Gastroesophageal sphincter (tissue), 3 donors: ENCODE measurements around the gene HCAR2.
"Not testable (repeated sequence)": the region's sequence is repeated elsewhere in the genome, so short reads cannot be mapped to it uniquely, and the experiment has no call there.

Experiments
- POLR2A ChIP-seq, 2 donors: fragments of 450-650 bp; IDR thresholded peaks; one replicate each; pipeline ENCODE4 v1.6.1; 2017; ENCODE audit warnings: antibody characterized with exemption in 2 of 2, mild to moderate bottlenecking in 2 of 2, moderate library complexity in 1 of 2
- POLR2AphosphoS5 ChIP-seq: sonication (generic); formaldehyde crosslinking; IDR thresholded peaks from one replicate; pipeline ENCODE4 v1.6.1; 2017; ENCODE audit warnings: antibody characterized with exemption
- TF ChIP-seq, protein P1 (sequence below), 4 experiments: fragments of 200-600 bp in 2 of 4; fragments of 450-650 bp in 2 of 4; sonication (generic) in 1 of 4; IDR thresholded peaks; one replicate each; pipeline ENCODE4 v1.5.1; 2017 to 2019; ENCODE audit warnings: antibody characterized with exemption in 4 of 4, mild to moderate bottlenecking in 2 of 4, moderate library complexity in 2 of 4

DNA sequence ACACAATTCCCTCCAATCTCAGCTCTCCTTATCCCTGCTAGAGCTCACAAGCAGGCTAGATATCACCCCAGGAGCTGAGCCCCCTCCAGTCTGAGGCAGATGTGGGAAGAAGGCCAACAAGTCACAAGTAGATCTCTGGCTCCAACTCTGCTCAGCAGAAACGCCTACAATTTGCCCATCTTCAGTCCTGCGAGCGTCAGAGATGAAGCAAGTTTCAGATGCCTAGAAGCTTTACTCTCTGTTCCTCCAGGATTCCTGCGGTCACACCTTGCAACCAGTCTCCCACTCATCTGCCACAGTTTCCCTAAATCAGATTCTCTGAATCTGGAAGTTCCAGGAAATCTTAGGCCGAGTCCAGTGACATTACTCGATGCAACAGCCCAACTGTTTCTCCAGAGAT lies 12.1 kb upstream of the HCAR2 start:
- TF ChIP-seq, protein P1, sequence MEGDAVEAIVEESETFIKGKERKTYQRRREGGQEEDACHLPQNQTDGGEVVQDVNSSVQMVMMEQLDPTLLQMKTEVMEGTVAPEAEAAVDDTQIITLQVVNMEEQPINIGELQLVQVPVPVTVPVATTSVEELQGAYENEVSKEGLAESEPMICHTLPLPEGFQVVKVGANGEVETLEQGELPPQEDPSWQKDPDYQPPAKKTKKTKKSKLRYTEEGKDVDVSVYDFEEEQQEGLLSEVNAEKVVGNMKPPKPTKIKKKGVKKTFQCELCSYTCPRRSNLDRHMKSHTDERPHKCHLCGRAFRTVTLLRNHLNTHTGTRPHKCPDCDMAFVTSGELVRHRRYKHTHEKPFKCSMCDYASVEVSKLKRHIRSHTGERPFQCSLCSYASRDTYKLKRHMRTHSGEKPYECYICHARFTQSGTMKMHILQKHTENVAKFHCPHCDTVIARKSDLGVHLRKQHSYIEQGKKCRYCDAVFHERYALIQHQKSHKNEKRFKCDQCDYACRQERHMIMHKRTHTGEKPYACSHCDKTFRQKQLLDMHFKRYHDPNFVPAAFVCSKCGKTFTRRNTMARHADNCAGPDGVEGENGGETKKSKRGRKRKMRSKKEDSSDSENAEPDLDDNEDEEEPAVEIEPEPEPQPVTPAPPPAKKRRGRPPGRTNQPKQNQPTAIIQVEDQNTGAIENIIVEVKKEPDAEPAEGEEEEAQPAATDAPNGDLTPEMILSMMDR (IDR thresholded peaks at IDR 0.05), result not testable (repeated sequence)
- not testable (repeated sequence) for TF ChIP-seq POLR2AphosphoS5; POLR2A (IDR thresholded peaks at IDR 0.05)
